OCI-LY7 (cell line): ENCODE data around the gene FNDC3A. TPM values are rescaled to one million over a fixed set of nuclear protein-coding genes. Genes with fewer than 3 reads are reported as not detected.

Experiments used
- BruUV-seq: library from RNA; stranded (reverse); fragments of 400-500 nt; replicated peaks from 2 replicates; lab custom pipeline; 2021; lab: Mats Ljungman, UMichigan
- CTCF ChIA-PET: fragments of 300-600 bp; sonication (Branson Sonifier 250); formaldehyde crosslinking; loops from one replicate; lab custom pipeline; 2022; ENCODE audit warnings: antibody characterized with exemption; ENCODE audit not compliant: unreplicated experiment; lab: Charles Lee
- POLR2A ChIA-PET: fragments of 300-600 bp; sonication (Branson Sonifier 250); formaldehyde crosslinking; loops from one replicate; lab custom pipeline; 2022; ENCODE audit warnings: antibody characterized with exemption; lab: Charles Lee
- DNase-seq: peaks from one replicate; pipeline ENCODE4 v3.0.0-alpha.2; 2015; ENCODE audit warnings: low spot score
- H2AFZ ChIP-seq: fragments of 200-600 bp; sonication (generic), shearing (Covaris generic); 2 replicates; pipeline ENCODE4 v1.6.1; 2014; ENCODE audit warnings: mild to moderate bottlenecking, antibody characterized with exemption, low read length, moderate library complexity
- H3K27ac ChIP-seq: fragments of 200-600 bp; sonication (generic); 2 replicates; pipeline ENCODE4 v1.5.1; 2014; ENCODE audit warnings: mixed run types, low read depth, mild to moderate bottlenecking, moderate library complexity, low read length, inconsistent platforms; ENCODE audit not compliant: poor library complexity, severe bottlenecking
- H3K36me3 ChIP-seq: fragments of 200-600 bp; sonication (generic); 2 replicates; pipeline ENCODE4 v1.6.1; 2014; ENCODE audit warnings: mild to moderate bottlenecking, antibody characterized with exemption, low read length, moderate library complexity, mixed read lengths; ENCODE audit not compliant: insufficient read depth
- H3K4me1 ChIP-seq: fragments of 200-600 bp; sonication (generic); 2 replicates; pipeline ENCODE4 v1.5.1; 2014; ENCODE audit warnings: mild to moderate bottlenecking, low read length; ENCODE audit not compliant: insufficient read depth, poor library complexity, severe bottlenecking
- H3K4me2 ChIP-seq: fragments of 200-600 bp; sonication (generic); 2 replicates; pipeline ENCODE4 v1.6.1; 2014; ENCODE audit warnings: mild to moderate bottlenecking, low read length
- H3K4me3 ChIP-seq: fragments of 200-600 bp; sonication (generic); 2 replicates; pipeline ENCODE4 v1.5.1; 2014; ENCODE audit warnings: mild to moderate bottlenecking, low read depth, low read length; ENCODE audit not compliant: poor library complexity, severe bottlenecking
- H3K79me2 ChIP-seq: fragments of 200-600 bp; sonication (generic); 2 replicates; pipeline ENCODE4 v1.6.1; 2016; ENCODE audit warnings: low read depth, mild to moderate bottlenecking, low read length, moderate library complexity, mixed read lengths; ENCODE audit not compliant: insufficient read depth
- H3K9me2 ChIP-seq: fragments of 200-600 bp; sonication (generic); 2 replicates; pipeline ENCODE4 v1.6.1; 2016; ENCODE audit warnings: mild to moderate bottlenecking, low read length, mixed read lengths; ENCODE audit not compliant: insufficient read depth
- H3K9me3 ChIP-seq: fragments of 200-600 bp; sonication (generic); 2 replicates; pipeline ENCODE4 v1.6.1; 2014; ENCODE audit warnings: mild to moderate bottlenecking, mixed run types, low read length, mixed read lengths
- H4K20me1 ChIP-seq: fragments of 200-600 bp; sonication (generic); 2 replicates; pipeline ENCODE4 v1.6.1; 2014; ENCODE audit warnings: mild to moderate bottlenecking, antibody characterized with exemption, low read length, moderate library complexity, mixed read lengths; ENCODE audit not compliant: insufficient read depth
- EZH2phosphoT487 ChIP-seq: fragments of 200-600 bp; sonication (generic); IDR thresholded peaks from 2 replicates; pipeline ENCODE4 v1.6.1; 2018; ENCODE audit warnings: low read depth, borderline replicate concordance, mild to moderate bottlenecking, mixed run types, antibody characterized with exemption, low read length, moderate library complexity, mixed read lengths
- intact Hi-C: fragments of 100-400 bp; cut with micrococcal nuclease; formaldehyde crosslinking; loops from one replicate; pipeline ENCODE4 v1.10.0; 2022; ENCODE audit not compliant: unreplicated experiment
- total RNA-seq, 2 experiments: library from RNA; depleted of rRNA in 1 of 2; stranded (reverse); fragments of >200 nt in 1 of 2; shearing (Covaris generic) in 1 of 2; gene quantifications; 2 replicates each; pipeline ENCODE4 v1.2.3, GENCODE V29; 2014 to 2022
- TF ChIP-seq, protein P1 (sequence below): fragments of 200-600 bp; sonication (generic); conservative IDR thresholded peaks from 2 replicates; pipeline ENCODE4 v1.5.1; 2014; ENCODE audit warnings: mild to moderate bottlenecking, antibody characterized with exemption, low read length, moderate library complexity, mixed read lengths

Gene FNDC3A
- total RNA-seq, 2 experiments from 2014 or later = 38.7 to 59.6 TPM

DNA sequence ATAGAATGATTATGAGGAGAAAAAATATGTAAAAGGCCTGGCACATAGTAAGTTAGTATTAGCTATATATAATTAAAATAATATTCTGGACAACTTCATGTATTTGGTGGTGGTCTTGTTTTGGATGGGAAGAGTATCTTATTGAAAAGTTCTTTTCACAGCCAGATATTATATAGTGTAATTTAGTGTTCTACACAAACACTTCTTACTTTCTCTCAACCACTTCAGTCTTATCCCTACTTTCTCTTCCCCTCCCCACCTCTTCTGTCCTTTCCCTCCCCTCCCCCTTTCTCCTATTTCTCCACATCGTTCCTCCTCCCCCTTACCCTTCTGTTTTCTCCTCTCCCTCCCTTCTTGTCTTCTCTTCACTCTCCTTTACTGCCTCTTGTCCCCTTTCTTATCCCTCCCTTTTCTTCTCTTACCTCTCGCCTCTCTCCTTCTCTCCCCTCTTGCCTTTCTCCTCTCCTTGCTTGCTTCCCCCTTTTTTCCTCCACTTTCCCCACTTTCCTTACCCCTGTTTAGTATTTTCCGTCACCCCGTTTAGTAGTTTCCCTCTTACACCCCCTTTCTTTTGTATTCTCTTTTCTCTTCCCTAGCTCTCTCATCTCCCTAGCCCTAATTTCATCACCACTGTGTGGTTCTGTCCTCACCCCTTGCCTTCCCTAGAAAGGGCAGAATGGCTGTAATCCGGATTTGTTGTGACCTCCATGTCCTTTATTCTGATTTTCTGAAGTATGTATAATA is 137.2 kb downstream of the FNDC3A start:
- TF ChIP-seq, protein P1, sequence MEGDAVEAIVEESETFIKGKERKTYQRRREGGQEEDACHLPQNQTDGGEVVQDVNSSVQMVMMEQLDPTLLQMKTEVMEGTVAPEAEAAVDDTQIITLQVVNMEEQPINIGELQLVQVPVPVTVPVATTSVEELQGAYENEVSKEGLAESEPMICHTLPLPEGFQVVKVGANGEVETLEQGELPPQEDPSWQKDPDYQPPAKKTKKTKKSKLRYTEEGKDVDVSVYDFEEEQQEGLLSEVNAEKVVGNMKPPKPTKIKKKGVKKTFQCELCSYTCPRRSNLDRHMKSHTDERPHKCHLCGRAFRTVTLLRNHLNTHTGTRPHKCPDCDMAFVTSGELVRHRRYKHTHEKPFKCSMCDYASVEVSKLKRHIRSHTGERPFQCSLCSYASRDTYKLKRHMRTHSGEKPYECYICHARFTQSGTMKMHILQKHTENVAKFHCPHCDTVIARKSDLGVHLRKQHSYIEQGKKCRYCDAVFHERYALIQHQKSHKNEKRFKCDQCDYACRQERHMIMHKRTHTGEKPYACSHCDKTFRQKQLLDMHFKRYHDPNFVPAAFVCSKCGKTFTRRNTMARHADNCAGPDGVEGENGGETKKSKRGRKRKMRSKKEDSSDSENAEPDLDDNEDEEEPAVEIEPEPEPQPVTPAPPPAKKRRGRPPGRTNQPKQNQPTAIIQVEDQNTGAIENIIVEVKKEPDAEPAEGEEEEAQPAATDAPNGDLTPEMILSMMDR = no peak
- no peak for TF ChIP-seq EZH2phosphoT487
- BruUV-seq = no TSS peak
- peaks cover 20% of the 10 kb centered on the region for H3K4me1 ChIP-seq
- POLR2A ChIA-PET = interaction anchor here (0.6 to 1.7 kb wide), 3 partner anchors 8 to 84 kb away, joined by 3 to 7 read pairs (median 4); no protein-coding TSS in a partner anchor
- no peaks in the 10 kb centered on the region for H3K9me3 ChIP-seq
- peaks cover 29% of the 10 kb centered on the region for H3K36me3 ChIP-seq
- H4K20me1 ChIP-seq = no peaks in the 10 kb centered on the region
- no peak overlapping the region for H2AFZ ChIP-seq
- H3K4me3 ChIP-seq = no peak overlapping the region
- 0 out of 2 replicates have a peak, but pooled peaks cover 5% of the 10 kb centered on the region for H3K9me2 ChIP-seq
- peaks cover 26% of the 10 kb centered on the region; the same call in 1 of the 2 replicates for H3K79me2 ChIP-seq
- DNase-seq = no peak
- no peak overlapping the region for H3K4me2 ChIP-seq
- CTCF ChIA-PET = no interaction called here
- intact Hi-C loops = loop anchor here (5.0 kb wide), 1 partner anchor 136 kb away; the partner anchor contains the start of gene FNDC3A
- H3K27ac ChIP-seq = no peak overlapping the region

DNA sequence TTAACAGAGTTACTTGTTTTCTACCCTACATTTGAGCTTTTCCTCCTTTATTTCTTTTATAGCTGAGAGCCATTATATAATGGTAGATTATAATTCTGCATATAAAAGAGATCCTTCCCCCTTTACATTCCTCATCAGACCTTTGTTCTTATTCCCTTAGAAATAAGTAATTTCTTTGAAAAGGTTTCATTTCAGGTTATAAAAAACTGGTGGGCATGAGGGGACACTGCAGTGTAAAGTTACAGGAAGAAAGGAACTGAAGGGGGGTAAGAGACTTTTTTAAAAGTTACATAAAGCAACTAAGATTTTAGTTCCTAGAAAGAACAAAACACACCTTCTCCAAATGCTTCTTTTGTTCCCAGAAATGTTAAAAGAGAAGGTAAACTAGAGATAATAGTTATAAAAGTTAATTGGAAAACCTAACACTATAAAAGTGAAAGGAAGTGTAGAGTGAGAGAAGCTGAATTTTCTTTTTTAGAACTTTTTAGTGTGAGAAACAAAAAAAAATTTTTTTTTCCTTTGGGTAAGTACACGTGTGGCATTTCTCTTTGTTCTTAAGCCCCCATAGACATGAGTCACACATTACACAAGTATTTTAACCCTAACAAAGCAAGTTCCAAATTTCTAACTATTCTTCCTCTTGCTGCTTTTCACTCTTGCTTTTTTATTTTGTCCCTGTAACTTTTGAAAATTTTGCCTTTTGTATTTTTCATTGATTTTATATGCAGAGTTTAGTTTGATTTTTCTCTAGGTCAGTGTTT is 138.0 kb downstream of the FNDC3A start:
- Histone ChIP-seq H3K4me2 (no peak overlapping the region), H3K4me1 (peaks cover 20% of the 10 kb centered on the region), H3K27ac (no peak overlapping the region), H3K9me3 (no peaks in the 10 kb centered on the region), H3K79me2 (peaks cover 26% of the 10 kb centered on the region; the same call in 1 of the 2 replicates), H2AFZ (no peak overlapping the region), H3K9me2 (0 out of 2 replicates have a peak, but pooled peaks cover 5% of the 10 kb centered on the region), H3K4me3 (no peak overlapping the region), H3K36me3 (peaks cover 35% of the 10 kb centered on the region), H4K20me1 (no peaks in the 10 kb centered on the region)
- TF ChIP-seq EZH2phosphoT487 = no peak
- TF ChIP-seq, protein P1 = no peak
- intact Hi-C loops = loop anchor here (5.0 kb wide), 1 partner anchor 136 kb away; the partner anchor contains the start of gene FNDC3A
- no peak for DNase-seq
- BruUV-seq = no TSS peak
- CTCF ChIA-PET = no interaction called here
- POLR2A ChIA-PET = interaction anchor here (0.6 kb wide), 1 partner anchor 85 kb away, joined by 4 read pairs; no protein-coding TSS in a partner anchor
